CD1c-positive myeloid dendritic cell (primary cell): ENCODE measurements around the gene ERRFI1.
"Not testable (repeated sequence)": the region's sequence is repeated elsewhere in the genome, so short reads cannot be mapped to it uniquely, and the experiment has no call there.

ENCODE experiments used
- DNase-seq: peaks from one replicate; pipeline ENCODE4 v3.0.0-alpha.2; 2016; ENCODE audit errors: extremely low spot score

The ERRFI1 gene

GRCh38 chr1:8026153-8026975 lies at the start of gene ERRFI1:
ERRFI1 (minus strand) TSS chr1:8026309; CDS start chr1:8015619, 10,690 bp downstream.
- peak; percentile 93 for DNase-seq

- no peak for DNase-seq
These were observed 49.5 kb upstream of the ERRFI1 start for GRCh38 chr1:8075511-8076051.

- DNase-seq = no peak
These were observed 47.2 kb upstream of the ERRFI1 start for GRCh38 chr1:8073112-8073855.

- DNase-seq = no peak
These were observed 44.3 kb upstream of the ERRFI1 start for GRCh38 chr1:8070381-8070811.

- not testable (repeated sequence) for DNase-seq
These were observed 43.7 kb upstream of the ERRFI1 start for GRCh38 chr1:8069614-8070320.

- no peak for DNase-seq
These were observed 39.3 kb upstream of the ERRFI1 start for GRCh38 chr1:8065369-8065768.

GRCh38 chr1:8063298-8064036 lies 37.4 kb upstream of the ERRFI1 start:
- no peak for DNase-seq

- no peak for DNase-seq
These were observed 36.8 kb upstream of the ERRFI1 start for GRCh38 chr1:8062861-8063260.

GRCh38 chr1:8061673-8062386 lies 35.7 kb upstream of the ERRFI1 start:
- DNase-seq = no peak

GRCh38 chr1:8061210-8061609 lies 35.1 kb upstream of the ERRFI1 start:
- no peak for DNase-seq

GRCh38 chr1:8059161-8059622 lies 33.1 kb upstream of the ERRFI1 start:
- no peak for DNase-seq

- DNase-seq = not testable (repeated sequence)
These were observed 31.7 kb upstream of the ERRFI1 start for GRCh38 chr1:8057779-8058178.

GRCh38 chr1:8055973-8056372 lies 29.9 kb upstream of the ERRFI1 start:
- no peak for DNase-seq

- no peak for DNase-seq
These were observed 27.9 kb upstream of the ERRFI1 start for GRCh38 chr1:8053878-8054567.

GRCh38 chr1:8051650-8052049 lies 25.5 kb upstream of the ERRFI1 start:
- no peak for DNase-seq

GRCh38 chr1:8049229-8049628 lies 23.1 kb upstream of the ERRFI1 start:
- DNase-seq = not testable (repeated sequence)

- DNase-seq = peak; percentile 45
These were observed 21.8 kb upstream of the ERRFI1 start for GRCh38 chr1:8047686-8048445.

- DNase-seq = peak; percentile 68
These were observed 21.0 kb upstream of the ERRFI1 start for GRCh38 chr1:8047112-8047511.

GRCh38 chr1:8046391-8046790 lies 20.3 kb upstream of the ERRFI1 start:
- no peak for DNase-seq
